ENCODE data around the gene MACROH2A2. TPM values are rescaled to one million over a fixed set of nuclear protein-coding genes. Genes with fewer than 3 reads are reported as not detected.
"Not testable (repeated sequence)": the region's sequence is repeated elsewhere in the genome, so short reads cannot be mapped to it uniquely, and the experiment has no call there.

The MACROH2A2 gene
- polyA plus RNA-seq, 4 donors: 2.9 to 45.8 (median 13.1) TPM

GRCh38 chr10:70041016-70041415 lies 11.6 kb upstream of the MACROH2A2 start:
- Histone ChIP-seq H3K9me3 (ENCODE audit: control insufficient read depth in 2 of 2, insufficient read depth in 1 of 2, low read depth in 1 of 2, low read length in 1 of 2) (peaks cover 1 to 16% of the 10 kb centered on the region in 2 donors), H3K27ac (ENCODE audit: low read depth in 1 of 3, low read length in 2 of 3) (no peak overlapping the region), H3K36me3 (ENCODE audit: control insufficient read depth in 3 of 3, insufficient read depth in 2 of 3, low read depth in 1 of 3, low read length in 3 of 3) (no peaks in the 10 kb centered on the region), H3K4me1 (ENCODE audit: control insufficient read depth in 3 of 3, insufficient read depth in 2 of 3, low read depth in 1 of 3, low read length in 2 of 3) (no peaks in the 10 kb centered on the region), H3K27me3 (ENCODE audit: control insufficient read depth in 3 of 3, insufficient read depth in 3 of 3, low read length in 3 of 3) (peaks cover 0 to 2% (median 0%) of the 10 kb centered on the region in 3 donors), H3K4me3 (ENCODE audit: low read depth in 1 of 3, low read length in 3 of 3) (no peak overlapping the region)
- WGBS, 3 donors: 84 to 98% (median 88%) methylated on average over 2 of the region's 2 CpGs
- DNase-seq: no peak
- FAIRE-seq: no peak

DNA sequence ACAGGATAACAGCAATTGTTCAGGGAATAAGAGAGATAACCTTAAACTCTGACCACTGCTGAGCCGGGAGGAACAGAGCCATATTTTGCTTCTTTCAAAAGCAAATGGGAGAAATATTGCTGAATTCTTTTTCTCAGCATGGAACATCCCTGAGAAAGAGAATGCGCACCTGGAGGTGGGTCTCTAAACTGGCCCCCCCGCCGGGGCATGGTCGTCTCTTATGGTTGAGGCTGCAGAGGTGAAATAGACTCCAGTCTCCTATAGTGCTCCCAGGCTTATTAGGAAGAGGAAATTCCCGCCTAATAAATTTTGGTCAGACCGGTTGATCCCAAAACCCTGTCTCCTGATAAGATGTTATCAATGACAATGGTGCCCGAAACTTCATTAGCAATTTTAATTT lies 10.9 kb upstream of the MACROH2A2 start:
- H3K4me1 ChIP-seq (ENCODE audit: control insufficient read depth in 3 of 3, insufficient read depth in 2 of 3, low read depth in 1 of 3, low read length in 2 of 3); H3K4me3 ChIP-seq (ENCODE audit: low read depth in 1 of 3, low read length in 3 of 3); H3K36me3 ChIP-seq (ENCODE audit: control insufficient read depth in 3 of 3, insufficient read depth in 2 of 3, low read depth in 1 of 3, low read length in 3 of 3); DNase-seq; FAIRE-seq; H3K27ac ChIP-seq (ENCODE audit: low read depth in 1 of 3, low read length in 2 of 3); H3K27me3 ChIP-seq (ENCODE audit: control insufficient read depth in 3 of 3, insufficient read depth in 3 of 3, low read length in 3 of 3): not testable (repeated sequence)
- peaks cover 1 to 16% of the 10 kb centered on the region in 2 donors for H3K9me3 ChIP-seq (ENCODE audit: control insufficient read depth in 2 of 2, insufficient read depth in 1 of 2, low read depth in 1 of 2, low read length in 1 of 2)
- 56 to 70% (median 57%) methylated on average over 8 of the region's 8 CpGs for WGBS, 3 donors

DNA sequence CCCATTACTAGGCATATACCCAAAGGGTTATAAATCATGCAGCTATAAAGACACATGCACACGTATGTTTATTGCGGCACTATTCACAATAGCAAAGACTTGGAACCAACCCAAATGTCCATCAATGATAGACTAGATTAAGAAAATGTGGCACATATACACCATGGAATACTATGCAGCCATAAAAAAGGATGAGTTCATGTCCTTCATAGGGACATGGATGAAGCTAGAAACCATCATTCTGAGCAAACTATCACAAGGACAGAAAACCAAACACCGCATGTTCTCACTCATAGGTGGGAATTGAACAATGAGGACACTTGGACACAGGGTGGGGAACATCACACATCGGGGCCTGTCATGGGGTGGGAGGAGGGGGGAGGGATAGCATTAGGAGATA lies 5.6 kb upstream of the MACROH2A2 start:
- WGBS, 3 donors: 87 to 93% (median 93%) methylated on average over 4 of the region's 4 CpGs
- not testable (repeated sequence) for H3K4me1 ChIP-seq (ENCODE audit: control insufficient read depth in 3 of 3, insufficient read depth in 2 of 3, low read depth in 1 of 3, low read length in 2 of 3)

GRCh38 chr10:70048030-70048723 lies 4.5 kb upstream of the MACROH2A2 start:
- Histone ChIP-seq H3K27me3 (ENCODE audit: control insufficient read depth in 3 of 3, insufficient read depth in 3 of 3, low read length in 3 of 3) (peaks cover 0 to 4% (median 0%) of the 10 kb centered on the region in 3 donors), H3K9me3 (ENCODE audit: control insufficient read depth in 2 of 2, insufficient read depth in 1 of 2, low read depth in 1 of 2, low read length in 1 of 2) (no peaks in the 10 kb centered on the region), H3K27ac (ENCODE audit: low read depth in 1 of 3, low read length in 2 of 3) (no peak overlapping the region), H3K4me1 (ENCODE audit: control insufficient read depth in 3 of 3, insufficient read depth in 2 of 3, low read depth in 1 of 3, low read length in 2 of 3) (peaks cover 0 to 8% (median 0%) of the 10 kb centered on the region in 3 donors), H3K36me3 (ENCODE audit: control insufficient read depth in 3 of 3, insufficient read depth in 2 of 3, low read depth in 1 of 3, low read length in 3 of 3) (no peaks in the 10 kb centered on the region), H3K4me3 (ENCODE audit: low read depth in 1 of 3, low read length in 3 of 3) (no peak overlapping the region)
- WGBS, 3 donors: 66 to 79% (median 73%) methylated on average over 5 of the region's 5 CpGs
- no peak for FAIRE-seq
- DNase-seq: peak in 1 of 2 donors; percentile 31

More for the DNA sequence above, 5.6 kb upstream of the MACROH2A2 start:
- DNase-seq; H3K27me3 ChIP-seq (ENCODE audit: control insufficient read depth in 3 of 3, insufficient read depth in 3 of 3, low read length in 3 of 3); H3K9me3 ChIP-seq (ENCODE audit: control insufficient read depth in 2 of 2, insufficient read depth in 1 of 2, low read depth in 1 of 2, low read length in 1 of 2); FAIRE-seq; H3K36me3 ChIP-seq (ENCODE audit: control insufficient read depth in 3 of 3, insufficient read depth in 2 of 3, low read depth in 1 of 3, low read length in 3 of 3); H3K4me3 ChIP-seq (ENCODE audit: low read depth in 1 of 3, low read length in 3 of 3); H3K27ac ChIP-seq (ENCODE audit: low read depth in 1 of 3, low read length in 2 of 3): not testable (repeated sequence)

- no peak for FAIRE-seq
- no peaks in the 10 kb centered on the region for H3K36me3 ChIP-seq (ENCODE audit: control insufficient read depth in 3 of 3, insufficient read depth in 2 of 3, low read depth in 1 of 3, low read length in 3 of 3)
- peak overlapping the region in 1 of 3 donors; percentile 73 for H3K4me3 ChIP-seq (ENCODE audit: low read depth in 1 of 3, low read length in 3 of 3)
- H3K4me1 ChIP-seq (ENCODE audit: control insufficient read depth in 3 of 3, insufficient read depth in 2 of 3, low read depth in 1 of 3, low read length in 2 of 3): peaks cover 0 to 8% (median 3%) of the 10 kb centered on the region in 3 donors
- DNase-seq: no peak
- H3K9me3 ChIP-seq (ENCODE audit: control insufficient read depth in 2 of 2, insufficient read depth in 1 of 2, low read depth in 1 of 2, low read length in 1 of 2): no peaks in the 10 kb centered on the region
- 30 to 46% (median 45%) methylated on average over 6 of the region's 6 CpGs for WGBS, 3 donors
- H3K27me3 ChIP-seq (ENCODE audit: control insufficient read depth in 3 of 3, insufficient read depth in 3 of 3, low read length in 3 of 3): peaks cover 0 to 4% (median 0%) of the 10 kb centered on the region in 3 donors
- H3K27ac ChIP-seq (ENCODE audit: low read depth in 1 of 3, low read length in 2 of 3): peak overlapping the region in 1 of 3 donors; percentile 88
Measured at GRCh38 chr10:70051848-70052247, 798 bp upstream of the MACROH2A2 start.

DNA sequence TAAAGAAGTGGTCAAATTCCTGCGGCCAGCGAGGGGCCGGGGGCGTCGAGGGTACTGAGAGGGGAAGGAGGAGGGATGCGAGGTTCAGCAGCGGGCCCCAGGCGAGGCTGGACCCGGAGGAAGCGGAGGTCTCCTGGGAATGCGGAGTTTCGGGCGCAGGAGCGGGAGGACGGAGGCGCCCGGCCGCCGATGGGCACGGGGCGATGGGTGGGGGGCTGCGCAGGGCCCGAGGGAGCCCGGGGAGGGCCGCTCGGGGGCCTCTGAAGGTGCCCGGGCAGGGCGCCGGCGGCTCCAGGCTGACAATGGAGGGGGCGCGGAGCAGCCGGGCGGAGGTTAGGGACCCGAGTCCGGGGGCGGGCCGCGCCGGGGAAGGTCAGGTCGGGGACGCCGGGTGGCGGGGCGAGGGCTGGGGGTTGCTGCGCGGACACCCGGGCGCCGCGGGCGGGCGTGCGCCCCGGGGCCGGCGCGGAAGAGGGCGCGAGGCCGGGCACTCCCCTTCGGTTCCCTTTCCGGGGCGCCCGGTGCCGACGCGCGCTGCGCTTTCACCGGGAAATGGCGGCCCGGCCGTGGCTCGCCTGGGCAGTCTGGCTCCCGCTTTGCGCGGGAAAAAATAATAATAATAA lies 683 bp downstream of the MACROH2A2 start:
- 1 to 2% (median 2%) methylated on average over 23 to 78 of the region's 78 CpGs for WGBS, 3 donors
- DNase-seq (peak; percentile 18 to 75), FAIRE-seq (no peak)
- Histone ChIP-seq H3K4me1 (ENCODE audit: control insufficient read depth in 3 of 3, insufficient read depth in 2 of 3, low read depth in 1 of 3, low read length in 2 of 3) (peaks cover 0 to 8% (median 3%) of the 10 kb centered on the region in 3 donors), H3K27ac (ENCODE audit: low read depth in 1 of 3, low read length in 2 of 3) (peak overlapping the region in 2 of 3 donors; percentile 38 to 88), H3K27me3 (ENCODE audit: control insufficient read depth in 3 of 3, insufficient read depth in 3 of 3, low read length in 3 of 3) (peaks cover 0 to 4% (median 0%) of the 10 kb centered on the region in 3 donors), H3K36me3 (ENCODE audit: control insufficient read depth in 3 of 3, insufficient read depth in 2 of 3, low read depth in 1 of 3, low read length in 3 of 3) (peaks cover 0 to 2% (median 0%) of the 10 kb centered on the region in 3 donors), H3K4me3 (ENCODE audit: low read depth in 1 of 3, low read length in 3 of 3) (peak overlapping the region; percentile 64 to 84 (median 73)), H3K9me3 (ENCODE audit: control insufficient read depth in 2 of 2, insufficient read depth in 1 of 2, low read depth in 1 of 2, low read length in 1 of 2) (no peaks in the 10 kb centered on the region)

GRCh38 chr10:70053841-70054288 lies 1.2 kb downstream of the MACROH2A2 start:
- H3K36me3 ChIP-seq (ENCODE audit: control insufficient read depth in 3 of 3, insufficient read depth in 2 of 3, low read depth in 1 of 3, low read length in 3 of 3): peaks cover 0 to 2% (median 0%) of the 10 kb centered on the region in 3 donors
- DNase-seq (peak; percentile 18 to 75), FAIRE-seq (no peak)
- 6 to 10% (median 10%) methylated on average over 28 to 33 of the region's 33 CpGs for WGBS, 3 donors
- peak overlapping the region in 1 of 3 donors; percentile 64 for H3K27ac ChIP-seq (ENCODE audit: low read depth in 1 of 3, low read length in 2 of 3)
- peak overlapping the region; percentile 35 to 84 (median 73) for H3K4me3 ChIP-seq (ENCODE audit: low read depth in 1 of 3, low read length in 3 of 3)
- H3K4me1 ChIP-seq (ENCODE audit: control insufficient read depth in 3 of 3, insufficient read depth in 2 of 3, low read depth in 1 of 3, low read length in 2 of 3): peaks cover 0 to 8% (median 3%) of the 10 kb centered on the region in 3 donors
- H3K9me3 ChIP-seq (ENCODE audit: control insufficient read depth in 2 of 2, insufficient read depth in 1 of 2, low read depth in 1 of 2, low read length in 1 of 2): no peaks in the 10 kb centered on the region
- peaks cover 0 to 4% (median 0%) of the 10 kb centered on the region in 3 donors for H3K27me3 ChIP-seq (ENCODE audit: control insufficient read depth in 3 of 3, insufficient read depth in 3 of 3, low read length in 3 of 3)

DNA sequence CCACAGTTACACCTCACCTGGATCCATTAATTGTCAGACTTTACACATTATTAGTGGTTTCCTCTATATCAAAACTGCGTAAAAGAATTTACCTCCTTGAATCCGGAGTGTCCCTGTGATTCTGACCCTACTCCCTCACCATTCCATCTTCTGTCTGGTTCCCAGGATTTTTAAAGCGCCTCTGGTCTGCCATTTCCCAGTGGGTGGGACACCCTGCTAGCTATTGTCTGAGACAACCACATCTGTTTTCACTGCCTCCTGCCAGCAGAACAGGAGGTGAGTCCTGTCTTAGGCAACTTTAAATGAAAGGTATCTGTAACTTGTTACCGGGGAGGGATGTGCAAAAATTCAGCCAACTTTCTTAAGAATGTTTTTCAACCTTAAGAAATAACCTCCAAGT lies 2.3 kb downstream of the MACROH2A2 start:
- FAIRE-seq: no peak
- peaks cover 0 to 8% (median 3%) of the 10 kb centered on the region in 3 donors for H3K4me1 ChIP-seq (ENCODE audit: control insufficient read depth in 3 of 3, insufficient read depth in 2 of 3, low read depth in 1 of 3, low read length in 2 of 3)
- H3K27ac ChIP-seq (ENCODE audit: low read depth in 1 of 3, low read length in 2 of 3): no peak overlapping the region
- no peak overlapping the region for H3K4me3 ChIP-seq (ENCODE audit: low read depth in 1 of 3, low read length in 3 of 3)
- peaks cover 0 to 4% (median 0%) of the 10 kb centered on the region in 3 donors for H3K27me3 ChIP-seq (ENCODE audit: control insufficient read depth in 3 of 3, insufficient read depth in 3 of 3, low read length in 3 of 3)
- DNase-seq: no peak
- 86 to 97% (median 94%) methylated on average over 4 of the region's 4 CpGs for WGBS, 3 donors
- peaks cover 0 to 5% (median 0%) of the 10 kb centered on the region in 3 donors for H3K36me3 ChIP-seq (ENCODE audit: control insufficient read depth in 3 of 3, insufficient read depth in 2 of 3, low read depth in 1 of 3, low read length in 3 of 3)
- H3K9me3 ChIP-seq (ENCODE audit: control insufficient read depth in 2 of 2, insufficient read depth in 1 of 2, low read depth in 1 of 2, low read length in 1 of 2): no peaks in the 10 kb centered on the region
